ENCODE measurements around the gene C16orf74.

DNA sequence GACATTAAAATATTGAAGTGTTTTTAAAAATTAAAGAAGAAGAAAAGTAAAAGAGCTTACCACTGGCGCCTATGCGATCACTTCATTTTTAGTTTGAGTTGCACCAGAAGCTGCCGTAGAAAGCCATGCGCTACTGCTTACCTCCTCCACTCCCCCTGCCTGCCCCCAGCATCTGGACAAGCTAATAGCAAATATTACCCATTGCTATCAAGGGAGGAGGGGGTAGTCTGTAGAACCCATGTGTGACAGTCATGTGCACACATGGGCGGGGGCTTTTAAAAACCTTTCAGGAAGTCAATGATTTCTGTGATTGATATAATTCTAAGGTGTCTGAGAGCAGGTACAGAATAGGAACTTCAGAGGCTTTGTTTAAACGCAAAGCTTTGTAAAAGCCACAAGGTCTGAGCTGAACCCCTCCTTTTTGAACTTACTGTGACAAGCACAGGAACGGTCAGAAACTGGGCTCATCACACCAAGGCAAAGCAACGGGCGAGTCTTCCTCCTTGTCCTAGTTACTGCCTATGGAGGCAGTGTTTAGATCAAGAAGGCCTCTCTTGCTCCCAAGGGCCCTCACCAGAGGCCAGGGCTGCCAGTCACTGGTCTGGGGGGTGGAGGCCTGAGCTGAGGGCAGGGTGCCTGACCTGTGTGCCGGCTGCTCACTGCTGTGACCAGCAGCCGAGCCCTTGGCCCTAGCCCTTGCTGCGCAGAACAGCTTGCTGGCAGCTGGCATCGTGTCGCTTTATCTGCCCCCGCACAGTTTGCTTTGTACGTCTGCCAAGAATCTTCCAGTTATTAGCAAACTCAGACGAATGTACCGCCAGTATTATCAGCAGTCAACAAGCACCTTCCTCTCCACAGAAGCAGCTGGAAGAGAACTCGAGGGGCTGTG is 77.1 kb downstream of the C16orf74 start:
- TF ChIP-seq, protein P1, sequence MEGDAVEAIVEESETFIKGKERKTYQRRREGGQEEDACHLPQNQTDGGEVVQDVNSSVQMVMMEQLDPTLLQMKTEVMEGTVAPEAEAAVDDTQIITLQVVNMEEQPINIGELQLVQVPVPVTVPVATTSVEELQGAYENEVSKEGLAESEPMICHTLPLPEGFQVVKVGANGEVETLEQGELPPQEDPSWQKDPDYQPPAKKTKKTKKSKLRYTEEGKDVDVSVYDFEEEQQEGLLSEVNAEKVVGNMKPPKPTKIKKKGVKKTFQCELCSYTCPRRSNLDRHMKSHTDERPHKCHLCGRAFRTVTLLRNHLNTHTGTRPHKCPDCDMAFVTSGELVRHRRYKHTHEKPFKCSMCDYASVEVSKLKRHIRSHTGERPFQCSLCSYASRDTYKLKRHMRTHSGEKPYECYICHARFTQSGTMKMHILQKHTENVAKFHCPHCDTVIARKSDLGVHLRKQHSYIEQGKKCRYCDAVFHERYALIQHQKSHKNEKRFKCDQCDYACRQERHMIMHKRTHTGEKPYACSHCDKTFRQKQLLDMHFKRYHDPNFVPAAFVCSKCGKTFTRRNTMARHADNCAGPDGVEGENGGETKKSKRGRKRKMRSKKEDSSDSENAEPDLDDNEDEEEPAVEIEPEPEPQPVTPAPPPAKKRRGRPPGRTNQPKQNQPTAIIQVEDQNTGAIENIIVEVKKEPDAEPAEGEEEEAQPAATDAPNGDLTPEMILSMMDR (IDR thresholded peaks at IDR 0.05 in 4 of 5, conservative IDR thresholded peaks at IDR 0.05 in 1 of 5), result no peak
- TF ChIP-seq POLR2A (IDR thresholded peaks at IDR 0.05), result no peak

Data from gastrocnemius medialis (tissue), 4 donors.